Left ventricle myocardium superior (tissue), 1 donor: Measurements from ENCODE around the gene SELENOM. TPM values are rescaled to one million over a fixed set of nuclear protein-coding genes. Genes with fewer than 3 reads are reported as not detected.

Experiments used
- ATAC-seq: fragments of 200-7000 bp; cut with Tn5 transposase; one replicate; pipeline ENCODE4 v1.9.1; 2020; ENCODE audit warnings: mild to moderate bottlenecking, moderate library complexity
- DNase-seq: peaks from one replicate; pipeline ENCODE4 v3.0.0-alpha.2; 2020
- intact Hi-C: fragments of 100-400 bp; cut with micrococcal nuclease; formaldehyde crosslinking; loops from one replicate; pipeline ENCODE4 v1.11.0; 2022
- long read RNA-seq: library from polyadenylated mRNA; unstranded; transcript quantifications from one replicate; pipeline ENCODE4 v2.0.0, GENCODE V29; 2021
- total RNA-seq: library from RNA; stranded (reverse); fragmentation: NEBNext Ultra II Directional; extraction: Animal tissue kit (Norgen Biotek cat#: 25700); gene quantifications from one replicate; pipeline ENCODE4 v1.2.1, GENCODE V29; 2021
- donor health status: DM: no; HTN: yes; CAD: no; lungs with severe emphysema.

SELENOM gene, protein sequence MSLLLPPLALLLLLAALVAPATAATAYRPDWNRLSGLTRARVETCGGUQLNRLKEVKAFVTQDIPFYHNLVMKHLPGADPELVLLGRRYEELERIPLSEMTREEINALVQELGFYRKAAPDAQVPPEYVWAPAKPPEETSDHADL
- total RNA-seq, result 32.9 TPM
- long read RNA-seq, transcript SELENOM-201 (5 exons, 694 nt), result major isoform, 24 of 32 reads
- long read RNA-seq, partial matches to known transcripts, result 2 of 32 reads
- long read RNA-seq, other reads (novel, unspliced or antisense), result 2 of 32 reads

DNA sequence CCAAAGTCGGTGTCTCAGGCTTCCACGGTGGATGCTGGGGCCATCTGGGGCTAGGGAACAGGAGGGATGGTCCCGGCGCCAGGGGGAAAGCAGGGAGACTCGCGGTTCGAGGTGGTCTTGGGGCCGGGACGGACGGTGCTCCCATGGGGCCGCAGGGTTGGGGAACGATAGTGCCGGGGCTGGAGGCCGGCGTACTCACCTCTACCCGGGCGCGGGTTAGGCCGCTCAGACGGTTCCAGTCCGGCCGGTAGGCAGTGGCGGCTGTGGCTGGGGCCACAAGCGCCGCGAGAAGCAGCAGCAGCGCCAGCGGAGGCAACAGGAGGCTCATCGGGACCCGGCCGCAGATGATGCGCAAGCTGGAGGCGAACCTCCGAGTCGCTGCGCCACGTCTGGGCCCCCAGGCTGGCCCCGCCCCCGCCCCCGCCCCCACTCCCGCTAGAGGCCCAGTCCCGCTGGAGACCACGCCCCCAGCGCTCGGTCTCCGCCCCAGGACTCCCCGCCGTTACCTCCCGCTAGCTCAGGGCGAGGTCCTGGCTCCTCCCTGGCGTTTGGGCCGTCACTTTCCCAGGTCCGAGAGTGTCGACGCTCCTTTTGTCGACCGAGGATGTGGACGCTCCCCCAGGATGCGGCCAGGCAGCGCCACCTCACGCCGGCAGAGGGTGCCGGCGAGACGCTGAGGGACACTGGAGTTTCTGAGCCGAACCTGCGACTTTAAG is at the start of gene SELENOM:
Gene SELENOM (minus strand): TSS at position 391 of the 716 bp plus-strand sequence. CDS start 63 bp downstream, at position 328.
- intact Hi-C loops, result no loop called here
- peak; percentile 91 for ATAC-seq
- DNase-seq, result peak; percentile 98

GRCh38 chr22:31155422-31155821 is 48.1 kb upstream of the SELENOM start:
- intact Hi-C loops, result no loop called here
- no peak for DNase-seq
- no peak for ATAC-seq

- DNase-seq (no peak), ATAC-seq (no peak)
- intact Hi-C loops, result no loop called here
These were observed 47.6 kb upstream of the SELENOM start for GRCh38 chr22:31154975-31155374.

DNA sequence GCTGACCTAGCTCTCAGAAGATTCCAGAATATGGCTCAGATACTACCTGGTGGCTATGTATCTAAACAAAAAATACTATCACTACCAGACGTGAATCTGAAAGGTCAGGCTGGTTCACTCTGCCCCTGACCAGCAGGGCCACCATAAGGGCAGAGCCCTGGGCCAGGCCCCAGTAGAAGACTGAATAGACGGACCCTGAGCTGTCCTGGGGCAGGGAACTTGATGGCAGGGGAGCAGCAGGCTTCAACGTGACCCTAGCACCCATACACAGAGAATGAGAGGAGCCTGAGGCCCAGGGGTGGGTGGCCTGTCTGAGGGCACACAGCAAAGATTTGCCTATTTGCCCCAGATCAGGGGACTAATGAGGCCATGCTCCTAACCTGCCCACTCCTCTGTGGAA is 46.0 kb upstream of the SELENOM start:
- ATAC-seq (no peak), DNase-seq (no peak)
- intact Hi-C loops, result no loop called here

GRCh38 chr22:31151872-31152271 is 44.5 kb upstream of the SELENOM start:
- DNase-seq (no peak), ATAC-seq (no peak)
- intact Hi-C loops, result no loop called here

GRCh38 chr22:31150615-31151014 is 43.2 kb upstream of the SELENOM start:
- no peak for ATAC-seq

GRCh38 chr22:31148953-31149627 is 41.7 kb upstream of the SELENOM start:
- peak; percentile 73 for DNase-seq
- intact Hi-C loops, result loop anchor here (5.0 to 10.0 kb wide), 2 partner anchors 202 to 384 kb away; no protein-coding TSS in a partner anchor
- peak; percentile 97 for ATAC-seq

More at GRCh38 chr22:31150615-31151014, 43.2 kb upstream of the SELENOM start:
- intact Hi-C loops, result no loop called here
- DNase-seq, result no peak

- intact Hi-C loops, result loop anchor here (5.0 to 10.0 kb wide), 2 partner anchors 201 to 384 kb away; no protein-coding TSS in a partner anchor
- DNase-seq (no peak), ATAC-seq (peak; percentile 77)
These were observed 41.1 kb upstream of the SELENOM start for GRCh38 chr22:31148488-31148887.

DNA sequence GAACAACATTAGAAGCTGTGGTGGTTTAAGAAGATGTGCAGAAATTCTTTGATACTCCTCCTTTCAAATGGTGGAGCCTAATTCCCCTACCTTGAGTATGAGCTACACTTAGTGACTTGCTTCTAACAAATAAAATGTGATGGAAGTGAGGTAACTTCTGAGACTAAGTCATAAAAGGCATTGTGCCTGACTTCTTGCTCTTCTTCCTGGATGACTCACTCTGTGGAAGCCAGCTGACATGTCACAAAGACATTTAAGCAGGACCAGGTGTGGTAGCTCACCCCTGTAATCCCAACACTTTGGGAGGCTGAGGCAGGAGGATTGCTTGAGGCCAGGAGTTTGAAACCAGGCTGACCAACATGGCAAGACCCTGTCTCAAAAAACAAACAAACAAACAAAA is 36.9 kb upstream of the SELENOM start:
- intact Hi-C loops, result loop anchor here (10.0 kb wide), 1 partner anchor 379 kb away; no protein-coding TSS in a partner anchor
- ATAC-seq (no peak), DNase-seq (no peak)

- no peak for DNase-seq
- peak; percentile 36 for ATAC-seq
- intact Hi-C loops, result loop anchor here (10.0 kb wide), 1 partner anchor 379 kb away; no protein-coding TSS in a partner anchor
These were observed 36.2 kb upstream of the SELENOM start for GRCh38 chr22:31143537-31143936.

- intact Hi-C loops, result loop anchor here (10.0 kb wide), 1 partner anchor 378 kb away; no protein-coding TSS in a partner anchor
- DNase-seq, result no peak
- ATAC-seq, result no peak
These were observed 35.7 kb upstream of the SELENOM start for GRCh38 chr22:31143038-31143437.

DNA sequence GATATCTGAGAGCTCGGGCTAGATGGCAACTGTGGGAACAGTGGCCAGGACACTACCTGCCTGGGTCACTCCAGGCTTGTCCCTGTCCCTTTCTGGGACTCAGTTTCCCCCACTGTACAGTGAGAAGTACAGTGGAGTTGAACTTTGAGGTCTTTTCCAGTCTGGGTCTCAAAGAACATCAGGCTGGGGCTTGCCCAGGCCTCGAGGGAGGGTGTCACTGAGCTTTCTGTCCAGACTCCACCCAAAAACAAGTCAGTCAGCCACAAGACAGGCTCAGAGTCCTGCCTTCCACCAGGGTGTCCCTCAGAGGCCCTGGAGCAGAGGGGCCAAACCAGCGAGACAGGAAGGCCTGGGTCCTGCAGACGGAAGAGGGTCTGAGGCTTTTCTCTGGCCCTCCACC is 34.9 kb upstream of the SELENOM start:
- no peak for ATAC-seq

DNA sequence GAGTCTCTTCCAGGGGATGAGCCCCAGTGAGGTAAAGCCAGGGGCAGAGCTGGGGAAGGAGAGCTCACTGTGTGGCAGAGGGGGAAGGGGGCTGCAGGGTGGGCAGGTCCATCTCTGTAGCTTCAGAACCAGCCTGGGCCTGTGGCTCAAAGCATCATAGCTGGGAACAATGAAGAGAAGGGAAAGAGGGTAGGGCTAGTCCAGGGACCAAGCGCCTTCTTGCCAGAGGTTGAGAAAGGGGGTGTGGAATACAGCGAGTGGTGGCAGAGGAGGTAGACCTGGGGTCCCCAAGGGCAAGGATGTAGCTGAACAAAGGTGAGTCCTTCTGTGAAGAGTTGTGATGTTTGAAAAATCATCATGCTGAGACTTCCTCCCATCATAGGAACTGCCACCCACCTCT is 34.2 kb upstream of the SELENOM start:
- intact Hi-C loops, result loop anchor here (10.0 kb wide), 1 partner anchor 377 kb away; no protein-coding TSS in a partner anchor
- no peak for ATAC-seq
- no peak for DNase-seq

More for the DNA sequence above, 34.9 kb upstream of the SELENOM start:
- intact Hi-C loops, result loop anchor here (10.0 kb wide), 1 partner anchor 377 kb away; no protein-coding TSS in a partner anchor
- DNase-seq, result no peak

- intact Hi-C loops, result loop anchor here (10.0 kb wide), 1 partner anchor 376 kb away; no protein-coding TSS in a partner anchor
- DNase-seq, result no peak
- no peak for ATAC-seq
These were observed 33.4 kb upstream of the SELENOM start for GRCh38 chr22:31140746-31141145.

- ATAC-seq (no peak), DNase-seq (no peak)
- intact Hi-C loops, result loop anchor here (10.0 kb wide), 1 partner anchor 375 kb away; no protein-coding TSS in a partner anchor
These were observed 32.7 kb upstream of the SELENOM start, which contains the start of gene PLA2G3 for GRCh38 chr22:31139866-31140716. Gene PLA2G3 (minus strand): TSS chr22:31140508. CDS start chr22:31140354, 154 bp downstream.

DNA sequence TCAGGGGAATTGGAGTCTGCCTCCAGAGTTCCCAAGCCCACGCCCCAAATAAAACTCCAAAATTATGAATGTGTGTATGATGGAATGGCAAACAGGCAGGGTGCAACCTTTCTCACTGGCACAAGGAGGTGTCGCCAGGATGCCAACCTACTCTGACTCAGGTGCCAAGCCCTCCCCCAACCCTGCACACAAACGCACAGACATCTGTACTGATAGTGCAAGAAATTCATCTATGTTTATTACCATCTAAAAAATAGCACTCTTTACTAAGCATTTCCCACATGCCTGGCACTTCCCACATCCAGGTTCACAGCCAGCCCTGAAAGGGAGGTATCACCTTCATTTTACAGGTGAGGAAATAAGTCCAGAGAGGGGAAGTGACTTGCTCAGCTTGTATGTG is 31.7 kb upstream of the SELENOM start:
- intact Hi-C loops, result no loop called here
- DNase-seq, result no peak
- ATAC-seq, result no peak

GRCh38 chr22:31138126-31138525 is 30.8 kb upstream of the SELENOM start:
- intact Hi-C loops, result no loop called here
- DNase-seq (no peak), ATAC-seq (no peak)

GRCh38 chr22:31137721-31138120 is 30.4 kb upstream of the SELENOM start:
- intact Hi-C loops, result no loop called here
- DNase-seq, result no peak
- no peak for ATAC-seq
